Prostate gland (tissue), 2 donors: ENCODE data around the gene SFRP2. TPM values are rescaled to one million over a fixed set of nuclear protein-coding genes. Genes with fewer than 3 reads are reported as not detected.

Experiments
- DNase-seq: peaks from one replicate; pipeline ENCODE4 v3.0.0-alpha.2; 2019; ENCODE audit warnings: low spot score
- H3K27ac ChIP-seq, 2 donors: fragments of 200-600 bp; sonication (generic); 2 replicates each; pipeline ENCODE4 v1.5.1; 2017 to 2019
- H3K27me3 ChIP-seq: fragments of 200-600 bp; sonication (generic); replicated peaks from 2 replicates; pipeline ENCODE4 v1.5.1; 2019; ENCODE audit not compliant: insufficient read depth
- H3K36me3 ChIP-seq, 2 donors: fragments of 200-600 bp; sonication (generic); 1 replicate in 1 of 2; 2 replicates in 1 of 2; pipeline versions ENCODE4 v1.5.1 to v1.8.1; 2017 to 2019
- H3K4me1 ChIP-seq: fragments of 200-600 bp; sonication (generic); replicated peaks from 2 replicates; pipeline ENCODE4 v1.5.1; 2019
- H3K4me3 ChIP-seq, 2 donors: fragments of 200-600 bp; sonication (generic); 2 replicates each; pipeline ENCODE4 v1.5.1; 2017 to 2019
- H3K9me3 ChIP-seq: fragments of 200-600 bp; sonication (generic); 2 replicates; pipeline ENCODE4 v1.5.1; 2017
- POLR2A ChIP-seq: fragments of 450-650 bp; IDR thresholded peaks from one replicate; pipeline ENCODE4 v1.6.1; 2016; ENCODE audit warnings: antibody characterized with exemption, mild to moderate bottlenecking
- POLR2AphosphoS5 ChIP-seq: sonication (generic); formaldehyde crosslinking; IDR thresholded peaks from one replicate; pipeline ENCODE4 v1.6.1; 2017; ENCODE audit warnings: antibody characterized with exemption
- WGBS: methylation state at CpG from one replicate; pipeline ENCODE4 v1.1.5; 2018; 5-methylcytosine and 5-hydroxymethylcytosine counted together
- intact Hi-C: fragments of 100-400 bp; cut with DNase I; formaldehyde crosslinking; loops from one replicate; pipeline ENCODE4 v1.14.2; 2022
- total RNA-seq, 2 donors: library from RNA; depleted of rRNA; stranded (reverse); fragments of >200 nt; gene quantifications; one replicate each; pipeline ENCODE4 v1.1.0, GENCODE V29; 2016
- TF ChIP-seq, protein P1 (sequence below), 4 experiments: fragments of 200-600 bp in 2 of 4; fragments of 450-650 bp in 2 of 4; sonication (generic) in 2 of 4; IDR thresholded peaks; 1 replicate in 3 of 4; 2 replicates in 1 of 4; pipeline ENCODE4 v1.5.1; 2016 to 2019; ENCODE audit warnings: antibody characterized with exemption in 4 of 4, mild to moderate bottlenecking in 2 of 4, moderate library complexity in 2 of 4

Gene SFRP2
- total RNA-seq, 2 donors from 2014 or later: 3.7 to 6.1 TPM

DNA sequence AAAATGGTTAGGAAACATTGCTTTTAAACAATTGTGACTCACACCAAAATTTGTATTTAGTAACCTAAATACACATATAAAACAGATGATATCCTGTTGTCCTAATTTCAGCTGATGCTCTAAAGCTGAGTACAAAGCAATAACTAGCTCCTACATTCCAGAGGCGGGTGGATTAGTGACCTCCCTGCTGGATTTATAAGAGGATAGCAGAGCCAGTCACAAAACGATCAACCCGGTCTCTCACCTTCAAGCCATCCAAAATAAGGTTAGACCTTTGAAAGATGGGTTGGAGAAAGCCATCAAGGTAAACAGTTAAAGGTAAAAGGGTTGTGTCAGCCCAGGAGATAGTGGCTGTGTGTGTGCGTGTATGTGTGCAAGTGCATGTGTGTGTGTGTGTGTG, 43.2 kb upstream of the SFRP2 start:
- WGBS: 57% methylated on average over 4 of the region's 4 CpGs
- no peaks in the 10 kb centered on the region for H3K9me3 ChIP-seq
- H3K27ac ChIP-seq: no peak overlapping the region
- TF ChIP-seq POLR2AphosphoS5 (no peak), POLR2A (no peak)
- TF ChIP-seq, protein P1, sequence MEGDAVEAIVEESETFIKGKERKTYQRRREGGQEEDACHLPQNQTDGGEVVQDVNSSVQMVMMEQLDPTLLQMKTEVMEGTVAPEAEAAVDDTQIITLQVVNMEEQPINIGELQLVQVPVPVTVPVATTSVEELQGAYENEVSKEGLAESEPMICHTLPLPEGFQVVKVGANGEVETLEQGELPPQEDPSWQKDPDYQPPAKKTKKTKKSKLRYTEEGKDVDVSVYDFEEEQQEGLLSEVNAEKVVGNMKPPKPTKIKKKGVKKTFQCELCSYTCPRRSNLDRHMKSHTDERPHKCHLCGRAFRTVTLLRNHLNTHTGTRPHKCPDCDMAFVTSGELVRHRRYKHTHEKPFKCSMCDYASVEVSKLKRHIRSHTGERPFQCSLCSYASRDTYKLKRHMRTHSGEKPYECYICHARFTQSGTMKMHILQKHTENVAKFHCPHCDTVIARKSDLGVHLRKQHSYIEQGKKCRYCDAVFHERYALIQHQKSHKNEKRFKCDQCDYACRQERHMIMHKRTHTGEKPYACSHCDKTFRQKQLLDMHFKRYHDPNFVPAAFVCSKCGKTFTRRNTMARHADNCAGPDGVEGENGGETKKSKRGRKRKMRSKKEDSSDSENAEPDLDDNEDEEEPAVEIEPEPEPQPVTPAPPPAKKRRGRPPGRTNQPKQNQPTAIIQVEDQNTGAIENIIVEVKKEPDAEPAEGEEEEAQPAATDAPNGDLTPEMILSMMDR (IDR thresholded peaks at IDR 0.05): no peak
- H3K4me1 ChIP-seq: no peaks in the 10 kb centered on the region
- no peaks in the 10 kb centered on the region for H3K27me3 ChIP-seq
- no peak for DNase-seq
- H3K4me3 ChIP-seq: no peak overlapping the region
- intact Hi-C loops: no loop called here
- H3K36me3 ChIP-seq: no peaks in the 10 kb centered on the region

DNA sequence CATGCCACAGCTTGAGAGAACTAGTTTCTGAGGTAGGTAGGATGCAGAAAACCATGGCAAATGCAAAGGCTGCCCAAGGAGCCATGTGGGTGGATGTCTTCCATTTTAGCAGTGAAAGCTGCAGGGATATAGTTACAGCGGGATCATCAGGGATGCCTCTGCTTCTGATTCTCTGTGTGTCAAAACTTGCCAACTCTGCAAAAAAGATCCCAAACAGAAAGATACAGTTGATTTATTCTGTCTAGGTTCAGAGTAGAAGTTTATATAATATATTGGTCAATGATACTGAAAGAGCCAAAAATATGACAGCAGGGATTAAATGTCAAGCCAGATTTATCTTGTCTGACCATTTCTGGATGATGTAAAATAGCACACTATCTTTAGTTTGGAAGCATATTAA, 42.4 kb upstream of the SFRP2 start:
- H3K27ac ChIP-seq: no peak overlapping the region
- WGBS: 95% methylated on average over 1 of the region's 1 CpG
- DNase-seq: no peak

DNA sequence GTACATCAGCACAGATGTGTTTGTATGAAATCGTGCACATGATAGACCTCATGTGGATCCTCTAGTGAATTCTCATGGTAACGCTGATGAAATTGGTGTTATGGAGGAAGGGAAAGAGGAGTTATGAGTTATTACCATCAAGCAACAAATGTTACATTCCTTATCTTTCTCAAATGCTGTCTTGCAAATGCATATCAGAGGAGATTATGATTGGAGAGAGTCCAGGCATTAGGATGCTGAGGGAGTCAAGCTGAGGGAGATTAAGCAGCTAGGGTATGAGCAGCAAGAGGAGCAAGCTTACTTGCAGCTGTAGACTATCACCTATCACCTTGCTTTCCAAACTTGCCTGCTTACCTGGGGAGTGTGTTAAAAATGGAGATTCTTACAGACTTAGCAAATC, 36.8 kb upstream of the SFRP2 start:
- no peaks in the 10 kb centered on the region for H3K9me3 ChIP-seq
- no peak overlapping the region for H3K4me3 ChIP-seq
- no peak overlapping the region for H3K27ac ChIP-seq
- H3K4me1 ChIP-seq: no peaks in the 10 kb centered on the region
- no peaks in the 10 kb centered on the region for H3K36me3 ChIP-seq
- WGBS: 93% methylated on average over 2 of the region's 2 CpGs
- no peak for DNase-seq
- no peaks in the 10 kb centered on the region for H3K27me3 ChIP-seq
- TF ChIP-seq, protein P1 (IDR thresholded peaks at IDR 0.05): no peak
- TF ChIP-seq POLR2AphosphoS5: no peak
- no peak for TF ChIP-seq POLR2A
- intact Hi-C loops: no loop called here

More for the DNA sequence above, 42.4 kb upstream of the SFRP2 start:
- intact Hi-C loops: no loop called here
- Histone ChIP-seq H3K4me1 (no peaks in the 10 kb centered on the region), H3K36me3 (no peaks in the 10 kb centered on the region), H3K27me3 (no peaks in the 10 kb centered on the region), H3K9me3 (no peaks in the 10 kb centered on the region), H3K4me3 (no peak overlapping the region)
- TF ChIP-seq POLR2A (no peak), POLR2AphosphoS5 (no peak)
- TF ChIP-seq, protein P1 (IDR thresholded peaks at IDR 0.05): no peak

DNA sequence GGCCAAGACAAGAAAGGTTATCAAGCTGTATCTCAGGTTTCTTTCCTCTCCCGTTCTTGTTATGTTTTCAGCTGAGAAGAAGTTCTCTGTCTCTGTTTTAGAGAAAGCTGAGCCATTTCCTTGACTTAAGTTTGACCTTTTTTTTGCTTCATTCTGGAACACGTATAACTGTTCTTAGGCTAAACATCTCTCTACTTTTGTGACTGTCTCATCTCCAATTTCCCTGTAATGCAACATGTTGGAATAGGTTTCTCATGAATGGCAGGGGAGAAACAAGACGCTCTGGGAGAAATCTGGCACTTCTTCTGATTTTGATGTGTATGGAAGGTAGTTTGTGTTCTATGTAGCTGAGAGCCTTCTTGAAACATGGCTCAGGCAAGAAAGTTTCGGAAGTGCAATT, 36.2 kb upstream of the SFRP2 start:
- Histone ChIP-seq H3K36me3 (no peaks in the 10 kb centered on the region), H3K4me1 (no peaks in the 10 kb centered on the region), H3K27me3 (no peaks in the 10 kb centered on the region), H3K27ac (no peak overlapping the region), H3K4me3 (no peak overlapping the region), H3K9me3 (no peaks in the 10 kb centered on the region)
- no peak for DNase-seq
- TF ChIP-seq POLR2A (no peak), POLR2AphosphoS5 (no peak)
- TF ChIP-seq, protein P1 (IDR thresholded peaks at IDR 0.05): no peak
- intact Hi-C loops: no loop called here
- WGBS: 66% methylated on average over 4 of the region's 4 CpGs

DNA sequence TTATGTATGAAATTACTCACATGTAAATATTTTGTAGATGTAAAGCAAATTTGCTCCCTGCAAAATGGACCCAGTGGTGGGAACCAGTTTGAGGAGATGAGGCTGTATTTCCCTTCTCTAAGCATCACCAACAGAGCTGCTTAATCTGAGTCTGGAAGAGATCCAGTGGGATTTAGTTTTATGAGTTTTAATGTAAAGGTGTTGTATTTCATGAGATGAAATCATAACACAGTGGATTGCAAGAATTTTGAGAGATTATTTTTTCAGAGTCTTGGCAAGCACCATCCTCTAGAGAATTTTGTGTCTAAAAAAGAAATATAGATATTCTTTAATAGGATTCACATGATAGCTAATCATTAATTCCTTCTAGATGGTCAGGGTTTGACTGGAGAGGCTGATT, 35.6 kb upstream of the SFRP2 start:
- H3K27me3 ChIP-seq: no peaks in the 10 kb centered on the region
- TF ChIP-seq POLR2A (no peak), POLR2AphosphoS5 (no peak)
- TF ChIP-seq, protein P1 (IDR thresholded peaks at IDR 0.05): no peak

More for the DNA sequence above, 35.6 kb upstream of the SFRP2 start:
- intact Hi-C loops: no loop called here
- no peaks in the 10 kb centered on the region for H3K4me1 ChIP-seq
- H3K9me3 ChIP-seq: no peaks in the 10 kb centered on the region
- no peak overlapping the region for H3K4me3 ChIP-seq
- H3K27ac ChIP-seq: no peak overlapping the region
- DNase-seq: no peak
- no peaks in the 10 kb centered on the region for H3K36me3 ChIP-seq
